GM19452 (cell line): ENCODE results near the gene KATNAL2.
"Not testable (repeated sequence)": the region's sequence is repeated elsewhere in the genome, so short reads cannot be mapped to it uniquely, and the experiment has no call there.

Experiments
- ATAC-seq: cut with Tn5 transposase; IDR thresholded peaks from one replicate; pipeline ENCODE4 v1.9.1; 2021; ENCODE audit not compliant: unreplicated experiment

KATNAL2 gene

GRCh38 chr18:46920653-46921052, 3.3 kb downstream of the KATNAL2 start:
- ATAC-seq: no peak

- ATAC-seq: no peak
Measured at GRCh38 chr18:46939337-46939963, 22.0 kb downstream of the KATNAL2 start.

- ATAC-seq: no peak
Measured at GRCh38 chr18:46939998-46940571, 22.7 kb downstream of the KATNAL2 start.

- ATAC-seq: no peak
Measured at GRCh38 chr18:46942646-46943045, 25.2 kb downstream of the KATNAL2 start.

GRCh38 chr18:46946656-46947282, 29.4 kb downstream of the KATNAL2 start:
- peak; percentile 98 for ATAC-seq

GRCh38 chr18:46950064-46950656, 32.8 kb downstream of the KATNAL2 start:
- no peak for ATAC-seq

GRCh38 chr18:46953195-46953594, 35.8 kb downstream of the KATNAL2 start:
- ATAC-seq: no peak

- no peak for ATAC-seq
Measured at GRCh38 chr18:46958209-46958608, 40.8 kb downstream of the KATNAL2 start.

GRCh38 chr18:46963656-46964578, 46.5 kb downstream of the KATNAL2 start:
- ATAC-seq: not testable (repeated sequence)

- ATAC-seq: not testable (repeated sequence)
Measured at GRCh38 chr18:46964579-46965293, 47.3 kb downstream of the KATNAL2 start.

GRCh38 chr18:46966266-46966665, 48.9 kb downstream of the KATNAL2 start:
- ATAC-seq: not testable (repeated sequence)

- not testable (repeated sequence) for ATAC-seq
Measured at GRCh38 chr18:46969551-46969950, 52.1 kb downstream of the KATNAL2 start.

GRCh38 chr18:47019870-47020269, 102.5 kb downstream of the KATNAL2 start:
- not testable (repeated sequence) for ATAC-seq

- ATAC-seq: not testable (repeated sequence)
Measured at GRCh38 chr18:47020757-47021156, 103.4 kb downstream of the KATNAL2 start.

GRCh38 chr18:47022821-47023220, 105.4 kb downstream of the KATNAL2 start:
- not testable (repeated sequence) for ATAC-seq

GRCh38 chr18:47023769-47024465, 106.5 kb downstream of the KATNAL2 start:
- ATAC-seq: not testable (repeated sequence)

GRCh38 chr18:47025557-47026174, 108.3 kb downstream of the KATNAL2 start:
- not testable (repeated sequence) for ATAC-seq

GRCh38 chr18:47028738-47029137, 111.3 kb downstream of the KATNAL2 start:
- ATAC-seq: not testable (repeated sequence)

GRCh38 chr18:47029684-47030353, 112.4 kb downstream of the KATNAL2 start:
- not testable (repeated sequence) for ATAC-seq
